Retina (tissue), 1 donor: ENCODE data around the gene TCAP.

Source experiments
- DNase-seq: peaks from one replicate; pipeline ENCODE4 v3.0.0-alpha.2; 2016

The TCAP gene, protein sequence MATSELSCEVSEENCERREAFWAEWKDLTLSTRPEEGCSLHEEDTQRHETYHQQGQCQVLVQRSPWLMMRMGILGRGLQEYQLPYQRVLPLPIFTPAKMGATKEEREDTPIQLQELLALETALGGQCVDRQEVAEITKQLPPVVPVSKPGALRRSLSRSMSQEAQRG

DNA sequence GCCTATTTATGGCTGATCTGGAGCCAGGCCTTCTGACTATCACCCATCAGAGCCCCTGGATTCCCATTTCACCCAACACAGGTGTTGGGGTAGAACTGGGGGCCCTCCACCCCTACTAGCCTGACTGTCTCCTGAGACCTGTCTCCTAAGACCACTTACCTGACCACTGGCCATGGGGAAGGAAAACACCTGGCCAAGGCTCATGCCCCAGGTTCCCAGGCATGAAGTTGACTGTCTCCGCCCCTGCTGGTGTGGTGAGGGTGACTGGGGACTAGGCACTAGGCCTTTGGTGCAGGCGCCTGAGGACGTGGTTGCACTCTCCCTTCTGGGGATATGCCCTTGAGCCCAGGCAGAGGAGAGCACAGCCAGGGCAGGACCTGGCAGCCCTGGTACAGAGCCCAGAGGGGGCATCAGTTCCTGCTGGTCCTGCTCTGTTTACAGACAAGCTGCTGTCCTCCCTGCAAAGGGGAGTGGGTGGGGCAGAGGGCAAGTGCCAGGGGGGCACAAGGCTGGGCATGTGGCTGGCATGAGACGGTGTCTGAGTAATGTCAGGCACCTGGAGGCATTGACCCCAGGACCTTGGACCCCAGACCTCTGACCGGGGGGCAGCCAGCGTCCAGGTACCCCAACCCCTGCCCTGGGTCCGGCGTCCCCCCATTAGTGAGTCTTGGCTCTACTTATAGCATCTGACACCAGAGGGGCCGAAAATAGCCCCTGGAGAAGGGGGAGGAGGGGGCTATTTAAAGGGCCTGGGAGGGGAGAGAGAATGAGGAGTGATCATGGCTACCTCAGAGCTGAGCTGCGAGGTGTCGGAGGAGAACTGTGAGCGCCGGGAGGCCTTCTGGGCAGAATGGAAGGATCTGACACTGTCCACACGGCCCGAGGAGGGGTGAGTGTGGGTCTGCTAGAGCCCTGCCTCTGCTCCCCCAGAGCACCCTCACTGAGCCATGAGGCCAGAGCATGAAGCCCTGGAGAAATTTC lies at the start of gene TCAP:
Gene TCAP, plus strand, starts transcription at position 769 of the 981 bp plus-strand sequence. Its CDS starts 11 bp downstream, at position 780.
- DNase-seq: no peak

DNA sequence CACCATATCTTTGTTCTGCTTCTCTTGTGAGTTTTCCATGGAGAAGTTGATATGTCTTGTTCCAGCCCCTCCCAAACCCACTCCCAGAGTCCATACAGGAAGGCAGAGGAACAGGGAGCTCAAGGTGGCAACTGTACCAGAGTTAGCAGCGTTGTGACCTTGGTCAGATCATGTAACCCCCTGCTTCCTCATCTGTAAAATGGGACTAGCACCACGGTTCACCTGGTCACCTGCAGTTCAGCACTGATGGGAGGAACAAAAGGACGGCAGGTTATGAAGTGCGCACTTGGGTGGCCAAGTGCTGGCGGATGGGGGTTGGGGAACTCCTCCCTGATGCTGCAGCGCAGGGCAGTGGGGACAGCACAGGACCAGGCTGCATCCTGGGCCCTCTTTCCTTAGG lies 49.7 kb upstream of the TCAP start:
- DNase-seq: no peak

DNA sequence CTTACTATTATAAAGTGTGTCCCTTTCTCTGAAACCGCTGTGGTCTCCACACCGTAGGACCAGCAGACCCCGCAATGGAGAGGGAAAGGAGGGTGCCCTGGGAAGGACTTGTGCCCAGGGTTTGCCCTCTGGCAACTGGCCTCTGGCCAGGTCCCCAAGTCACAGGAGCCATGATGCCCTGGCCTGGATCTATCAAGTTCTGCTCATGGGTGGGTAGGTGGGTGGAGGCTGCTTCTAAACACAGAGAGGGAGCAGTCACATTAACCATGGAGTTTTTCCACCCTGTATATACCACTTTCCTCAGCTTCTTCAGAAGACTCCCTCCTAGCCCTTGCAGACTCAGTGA lies 48.1 kb upstream of the TCAP start:
- no peak for DNase-seq

DNA sequence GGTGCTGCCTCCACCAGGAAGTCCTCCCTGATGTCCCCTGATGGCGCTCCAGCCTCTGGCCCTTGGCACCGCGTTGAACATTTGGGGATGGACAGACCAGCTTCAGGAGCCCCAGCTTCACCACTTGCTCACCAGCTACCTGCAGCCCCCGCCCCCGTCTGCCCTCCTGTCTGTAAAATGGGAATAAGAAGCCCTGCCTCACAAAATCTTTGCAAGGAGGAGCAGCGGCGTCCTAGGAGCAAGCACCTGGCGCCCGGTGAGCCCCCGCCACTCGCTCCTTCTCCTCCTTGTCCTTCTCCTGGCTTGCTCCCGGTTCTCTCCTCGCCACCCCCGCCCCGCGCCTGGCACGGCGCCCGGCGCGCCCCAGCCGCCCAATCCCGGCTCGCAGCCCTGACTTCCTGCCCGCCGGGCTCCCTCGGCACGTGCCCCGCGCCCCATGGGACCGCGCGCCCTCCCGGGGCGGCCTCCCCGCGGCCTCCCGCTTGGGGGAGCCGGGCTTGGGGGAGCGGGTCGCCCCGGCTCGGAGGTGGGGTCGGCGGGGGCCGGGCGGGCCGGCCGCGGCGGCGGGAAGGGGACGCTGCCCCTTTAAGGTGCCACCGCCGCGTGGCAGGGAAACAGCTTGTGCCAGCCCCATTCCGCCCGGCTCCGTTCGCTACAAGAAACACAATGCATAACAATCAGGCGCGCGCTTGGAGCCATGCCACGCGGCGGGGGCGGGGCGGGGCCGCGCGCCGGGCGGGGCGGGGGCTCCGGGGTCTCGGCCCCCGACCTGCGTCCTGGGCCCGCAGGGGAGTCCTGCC lies 47.5 kb upstream of the TCAP start:
- DNase-seq: no peak

DNA sequence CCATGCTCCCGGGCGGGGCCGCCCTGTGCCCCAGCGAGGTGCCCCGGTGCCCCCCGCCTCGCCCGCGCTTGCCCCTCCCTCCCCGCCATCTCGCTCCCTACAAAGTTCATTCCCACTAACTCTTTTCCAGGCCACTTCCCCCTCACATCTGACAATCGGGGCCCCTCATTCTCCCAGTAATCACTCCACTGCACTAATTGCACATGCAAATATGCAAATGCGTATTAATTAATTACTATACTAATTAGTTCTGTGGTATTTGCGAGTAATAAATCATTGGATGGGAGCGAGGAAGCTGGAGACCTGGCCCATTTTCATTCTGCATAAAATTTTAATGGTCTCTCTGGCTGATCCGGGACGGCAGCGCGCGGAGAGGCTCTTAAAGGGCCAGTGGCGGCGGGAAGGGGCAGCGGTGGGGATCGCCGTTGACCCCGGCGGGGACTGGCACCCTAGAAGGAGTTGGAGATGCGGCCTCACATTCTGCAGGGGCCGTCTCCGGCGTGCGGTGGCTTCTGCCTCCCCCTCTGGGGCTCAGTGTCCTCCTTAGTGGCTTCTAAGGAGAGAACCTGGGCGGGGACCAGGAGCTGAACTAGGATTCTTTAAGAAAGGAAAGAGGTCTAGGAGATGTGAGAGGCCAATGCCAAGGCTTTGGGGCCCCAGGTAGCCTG lies 46.8 kb upstream of the TCAP start:
- peak; percentile 73 for DNase-seq

DNA sequence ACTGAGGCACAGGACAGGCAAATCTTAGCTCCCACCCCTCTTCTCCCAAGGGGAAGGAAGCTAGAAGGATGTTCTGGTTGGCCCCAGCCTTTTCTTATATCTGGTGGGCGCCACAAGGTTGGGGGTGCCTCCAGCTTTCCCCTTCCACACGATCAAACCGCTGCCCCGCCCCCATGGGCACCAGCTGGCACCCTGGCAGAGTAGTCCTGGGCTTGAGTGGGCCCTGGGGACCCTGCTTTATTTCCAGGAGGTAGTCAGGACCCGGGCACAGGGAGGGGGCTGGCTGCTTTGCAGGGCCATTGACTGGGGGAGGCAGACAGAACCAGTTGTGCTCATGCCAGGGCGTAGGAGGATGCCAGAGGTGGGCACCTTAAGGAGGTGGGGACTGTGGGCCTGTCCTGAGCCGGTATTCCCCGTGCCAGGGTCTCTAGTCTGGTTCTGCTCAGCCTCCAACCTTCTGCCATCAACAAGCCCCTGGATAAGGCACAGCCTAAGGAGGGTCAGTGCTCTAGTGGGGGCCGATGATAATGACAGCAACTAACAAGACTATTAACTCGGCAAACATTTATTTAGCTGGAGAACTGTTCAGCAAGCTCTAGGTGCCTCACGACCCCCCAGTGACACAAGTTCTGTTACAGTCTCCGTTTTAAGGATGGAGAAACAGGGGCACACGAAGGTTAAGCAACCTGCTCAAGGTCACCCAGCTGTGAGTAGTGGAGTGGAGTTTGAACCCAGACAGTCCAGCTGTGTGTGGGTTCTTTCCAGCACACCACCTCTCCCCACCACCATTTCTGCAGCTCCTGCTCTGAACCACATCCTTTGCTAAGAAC lies 46.0 kb upstream of the TCAP start:
- no peak for DNase-seq

GRCh38 chr17:39619786-39620101 lies 45.4 kb upstream of the TCAP start:
- DNase-seq: no peak

DNA sequence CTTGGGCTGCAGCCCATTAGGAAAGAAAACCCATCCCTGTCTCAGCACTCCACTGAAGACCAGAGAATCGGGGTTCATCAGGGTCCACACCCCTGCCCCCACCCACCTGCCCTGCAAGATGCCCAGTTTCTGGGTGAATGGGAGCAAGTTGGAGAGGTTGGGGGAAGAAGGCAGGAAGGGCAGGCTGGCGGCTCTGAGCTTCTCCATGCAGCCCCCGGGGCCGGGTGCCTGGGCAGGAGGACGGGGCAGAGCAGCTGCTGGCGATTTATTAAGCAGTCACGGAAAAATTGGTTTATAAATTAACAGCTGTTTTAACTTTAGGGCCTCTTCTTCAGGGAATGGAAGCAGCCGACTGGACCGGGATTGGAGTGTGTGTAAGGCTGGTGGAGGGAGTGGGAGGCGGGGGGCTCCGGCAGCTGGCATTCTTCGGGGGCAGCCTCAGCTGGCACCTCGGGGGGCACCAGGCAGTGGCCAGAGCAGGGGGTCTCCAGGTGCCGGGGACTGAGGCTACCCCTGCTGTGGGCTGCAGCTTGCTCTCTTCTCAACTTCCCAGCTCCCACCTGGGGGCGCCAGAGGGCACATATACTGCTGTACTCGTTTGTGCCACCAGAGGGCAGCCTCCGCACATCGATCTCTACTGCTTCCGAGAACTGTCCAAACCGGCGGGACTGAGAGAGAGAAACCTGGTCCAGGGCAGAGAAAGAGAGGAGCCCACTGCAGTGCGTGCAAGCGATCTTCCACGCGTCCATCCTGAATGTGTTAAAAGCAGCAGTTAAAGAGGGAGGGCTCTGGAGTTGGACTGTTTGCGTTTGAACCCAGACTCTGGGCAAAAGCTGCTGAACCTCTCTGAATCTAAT lies 43.4 kb upstream of the TCAP start:
- DNase-seq: peak; percentile 96

DNA sequence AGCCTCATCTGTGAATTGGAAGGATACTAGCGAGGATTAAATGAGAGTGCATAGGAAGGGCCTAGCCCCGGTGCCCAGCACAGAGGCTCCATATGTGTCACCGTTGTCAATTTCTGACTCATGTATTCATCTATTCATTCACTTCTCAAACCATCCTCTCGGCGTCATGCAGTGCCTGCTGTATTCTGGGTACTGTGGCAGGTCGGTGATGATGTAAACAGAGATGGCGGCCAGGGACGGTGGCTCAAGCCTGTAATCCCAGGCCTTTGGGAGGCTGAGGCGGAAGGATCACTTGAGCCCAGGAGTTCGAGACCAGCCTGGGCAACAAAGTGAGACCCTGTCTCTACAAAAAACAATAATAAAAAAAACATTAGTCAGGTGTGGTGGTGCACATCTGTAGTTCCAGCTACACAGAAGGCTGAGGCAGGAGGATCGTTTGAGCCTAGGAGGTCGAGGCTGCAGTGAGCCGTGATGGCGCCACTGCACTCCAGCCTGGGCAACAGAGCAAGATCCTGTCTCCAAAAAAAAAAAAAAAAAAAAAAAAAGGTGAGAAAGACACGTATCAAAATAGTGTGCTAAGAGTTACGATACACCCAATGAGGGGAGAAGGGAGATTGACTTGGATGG lies 42.7 kb upstream of the TCAP start:
- DNase-seq: no peak

- peak; percentile 90 for DNase-seq
Observed at GRCh38 chr17:39623356-39623950, 41.7 kb upstream of the TCAP start.

GRCh38 chr17:39624313-39624712 lies 40.8 kb upstream of the TCAP start:
- DNase-seq: no peak

GRCh38 chr17:39625198-39625785 lies 39.9 kb upstream of the TCAP start:
- DNase-seq: no peak

GRCh38 chr17:39626171-39627046 lies 38.7 kb upstream of the TCAP start, which contains the start of gene PPP1R1B:
Gene PPP1R1B (plus strand): TSS chr17:39626952. CDS start chr17:39627393, 441 bp downstream.
- peak; percentile 56 for DNase-seq

DNA sequence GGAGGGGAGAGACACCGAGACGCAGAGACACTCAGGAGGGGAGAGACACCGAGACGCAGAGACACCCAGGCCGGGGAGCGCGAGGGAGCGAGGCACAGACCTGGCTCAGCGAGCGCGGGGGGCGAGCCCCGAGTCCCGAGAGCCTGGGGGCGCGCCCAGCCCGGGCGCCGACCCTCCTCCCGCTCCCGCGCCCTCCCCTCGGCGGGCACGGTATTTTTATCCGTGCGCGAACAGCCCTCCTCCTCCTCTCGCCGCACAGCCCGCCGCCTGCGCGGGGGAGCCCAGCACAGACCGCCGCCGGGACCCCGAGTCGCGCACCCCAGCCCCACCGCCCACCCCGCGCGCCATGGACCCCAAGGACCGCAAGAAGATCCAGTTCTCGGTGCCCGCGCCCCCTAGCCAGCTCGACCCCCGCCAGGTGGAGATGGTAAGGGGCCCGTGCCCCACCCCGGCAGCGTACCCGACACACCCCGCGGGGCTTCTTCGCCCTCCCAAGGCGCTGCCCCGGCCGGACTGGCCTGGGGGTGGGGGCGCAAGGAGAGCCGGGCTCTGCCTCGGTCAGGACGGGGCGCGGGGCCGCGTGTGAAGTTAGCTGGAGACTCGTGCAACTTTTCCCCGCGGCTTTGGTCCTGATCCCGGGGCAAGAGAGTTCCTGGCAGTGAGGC lies 38.0 kb upstream of the TCAP start:
- DNase-seq: no peak

DNA sequence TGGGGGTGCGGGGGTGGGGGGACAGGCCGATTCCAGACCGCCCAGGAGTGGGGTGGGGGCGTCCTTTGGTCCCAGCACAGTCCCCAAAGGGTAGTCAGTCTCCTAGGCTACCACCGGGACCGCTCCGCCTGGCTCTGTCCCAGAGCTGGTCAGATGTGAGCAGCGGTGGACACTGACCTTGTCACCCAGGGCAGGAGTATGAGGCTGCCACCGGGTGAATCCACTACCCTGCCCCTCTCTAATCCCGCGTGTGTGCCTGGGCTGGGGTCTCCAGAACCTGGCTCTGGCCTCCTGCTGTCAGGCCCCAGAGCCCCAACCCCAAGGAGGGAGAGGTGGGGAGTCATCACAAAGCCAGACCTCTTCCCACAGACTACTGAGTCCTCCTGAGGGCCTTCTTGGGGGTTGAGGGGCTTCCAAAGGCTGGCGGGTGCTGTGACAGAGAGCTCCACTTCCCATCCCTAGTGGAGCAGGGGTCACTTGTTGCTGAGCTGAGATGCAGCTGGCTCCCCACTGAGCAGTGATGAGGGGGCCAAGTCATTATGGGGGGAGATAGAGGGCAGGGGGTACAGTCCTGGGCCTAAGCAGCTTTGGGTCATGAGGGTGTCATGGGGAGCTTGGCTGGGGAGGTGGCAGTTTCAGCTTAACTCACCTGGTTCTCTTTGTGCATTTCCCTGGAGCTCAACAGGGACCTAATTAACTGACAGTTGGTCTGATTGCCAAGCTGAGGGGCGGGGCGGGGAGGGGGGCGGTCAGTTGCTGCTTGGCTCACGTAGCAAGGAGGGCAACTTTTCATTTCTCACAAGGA lies 37.2 kb upstream of the TCAP start:
- DNase-seq: peak; percentile 61

DNA sequence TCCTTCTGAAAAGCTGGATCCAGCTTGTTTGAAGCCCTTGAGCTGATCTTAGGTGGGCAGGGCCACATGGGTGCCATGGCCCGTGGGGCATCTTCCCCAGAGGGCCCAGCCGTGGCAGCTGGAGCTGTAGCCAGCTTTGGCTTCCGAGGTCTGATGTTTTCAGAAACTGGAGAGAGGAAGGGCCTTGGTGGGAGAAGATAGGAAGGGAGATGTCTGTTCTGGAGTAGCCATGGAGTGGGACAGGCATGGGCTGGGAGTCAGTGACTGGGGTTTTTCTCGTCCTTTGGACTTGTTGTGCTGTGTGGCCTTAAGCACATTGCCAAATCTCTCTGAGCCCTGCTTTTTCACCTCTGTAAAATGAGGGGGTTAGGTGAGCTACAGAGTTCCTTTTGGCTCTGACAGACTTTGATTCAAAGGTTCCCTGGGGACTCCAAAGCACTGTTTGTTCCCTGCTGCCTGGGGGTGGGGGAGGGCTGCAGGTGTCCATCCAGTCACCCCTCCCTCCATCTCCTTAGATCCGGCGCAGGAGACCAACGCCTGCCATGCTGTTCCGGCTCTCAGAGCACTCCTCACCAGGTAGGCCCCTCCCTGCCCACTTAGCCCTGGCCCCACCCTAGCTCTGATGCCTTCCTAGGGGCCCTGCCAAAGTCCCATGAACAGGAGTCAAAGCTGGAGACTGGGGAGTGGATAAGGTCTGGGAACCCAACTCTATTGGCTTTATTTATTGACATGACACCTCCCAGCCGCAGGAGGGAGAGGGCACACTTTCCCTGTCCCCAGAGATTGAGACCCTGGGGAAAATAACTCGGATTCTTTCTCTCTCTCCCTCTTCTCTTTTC lies 36.3 kb upstream of the TCAP start:
- no peak for DNase-seq
